Neural progenitor cell (in vitro differentiated cells): ENCODE measurements around the gene PTPRN2.

Source experiments
- CTCF ChIP-seq: fragments of 200-600 bp; sonication (generic); IDR thresholded peaks from 2 replicates; pipeline ENCODE4 v1.5.1; 2017; ENCODE audit warnings: antibody characterized with exemption, mild to moderate bottlenecking
- EZH2phosphoT487 ChIP-seq: fragments of 200-600 bp; sonication (generic); IDR thresholded peaks from 2 replicates; pipeline ENCODE4 v1.6.1; 2017; ENCODE audit warnings: antibody characterized with exemption

- TF ChIP-seq CTCF (no peak), EZH2phosphoT487 (no peak)
Measured at GRCh38 chr7:158110034-158110590, 477.5 kb downstream of the PTPRN2 start.
